CD14-positive monocyte (primary cell): Measurements from ENCODE around the gene C3orf52. TPM values are rescaled to one million over a fixed set of nuclear protein-coding genes. Genes with fewer than 3 reads are reported as not detected.

Experiments
- DNase-seq, 3 donors: peaks; one replicate each; pipeline ENCODE4 v3.0.0-alpha.2; 2011 to 2022
- H2AFZ ChIP-seq: 2 replicates; pipeline ENCODE4 v1.6.0; 2012; ENCODE audit warnings: mild to moderate bottlenecking, low read depth, low read length, inconsistent platforms; ENCODE audit not compliant: insufficient read depth, poor library complexity, severe bottlenecking
- H3K27ac ChIP-seq, 2 donors: 1 replicate in 1 of 2; 2 replicates in 1 of 2; pipeline ENCODE4 v1.5.1; 2012 to 2013; ENCODE audit warnings: low read length in 2 of 2, control low read depth in 1 of 2, inconsistent platforms in 1 of 2, low read depth in 1 of 2, mild to moderate bottlenecking in 1 of 2
- H3K27me3 ChIP-seq, 2 donors: one replicate each; pipeline versions ENCODE4 v1.6.0 to v1.6.1; 2011 to 2013; ENCODE audit warnings: low read length in 2 of 2; ENCODE audit not compliant: control insufficient read depth in 2 of 2, insufficient read depth in 2 of 2
- H3K36me3 ChIP-seq, 2 donors: replicated peaks in 1 of 2; 1 replicate in 1 of 2; 2 replicates in 1 of 2; pipeline versions ENCODE4 v1.5.1 to v1.6.1; 2012 to 2013; ENCODE audit warnings: low read length in 2 of 2, control low read depth in 1 of 2, inconsistent platforms in 1 of 2, mild to moderate bottlenecking in 1 of 2; ENCODE audit not compliant: insufficient read depth in 2 of 2, control insufficient read depth in 1 of 2
- H3K4me1 ChIP-seq, 2 donors: 1 replicate in 1 of 2; 2 replicates in 1 of 2; pipeline versions ENCODE4 v1.5.1 to v1.6.1; 2012 to 2013; ENCODE audit warnings: low read length in 2 of 2, control low read depth in 1 of 2, inconsistent platforms in 1 of 2, mild to moderate bottlenecking in 1 of 2, moderate library complexity in 1 of 2; ENCODE audit not compliant: insufficient read depth in 2 of 2, control insufficient read depth in 1 of 2
- H3K4me2 ChIP-seq: replicated peaks from 2 replicates; pipeline ENCODE3; 2012; ENCODE audit warnings: low read length, moderate library complexity, mild to moderate bottlenecking; ENCODE audit not compliant: poor library complexity, severe bottlenecking; ENCODE audit errors: extremely low read depth
- H3K4me3 ChIP-seq, 3 experiments: fragments of 200-600 bp in 1 of 3; sonication (generic) in 1 of 3; replicated peaks in 1 of 3; 1 replicate in 2 of 3; 2 replicates in 1 of 3; pipeline ENCODE4 v1.5.1; 2011 to 2013; ENCODE audit warnings: low read length in 3 of 3, mild to moderate bottlenecking in 3 of 3, control low read depth in 2 of 3, low read depth in 2 of 3, inconsistent platforms in 1 of 3, moderate library complexity in 1 of 3
- H3K79me2 ChIP-seq: 2 replicates; pipeline ENCODE4 v1.6.0; 2012; ENCODE audit warnings: mild to moderate bottlenecking, control low read depth, inconsistent platforms, low read length, moderate library complexity; ENCODE audit not compliant: insufficient read depth
- H3K9ac ChIP-seq: 2 replicates; pipeline ENCODE4 v1.6.0; 2017; ENCODE audit warnings: low read length, mild to moderate bottlenecking; ENCODE audit not compliant: insufficient read depth, poor library complexity, severe bottlenecking
- H3K9me3 ChIP-seq, 2 donors: replicated peaks in 1 of 2; 1 replicate in 1 of 2; 2 replicates in 1 of 2; pipeline versions ENCODE4 v1.5.1 to v1.6.1; 2012 to 2013; ENCODE audit warnings: low read length in 2 of 2, control low read depth in 1 of 2; ENCODE audit not compliant: control insufficient read depth in 1 of 2, insufficient read depth in 1 of 2
- H4K20me1 ChIP-seq: 2 replicates; pipeline ENCODE4 v1.6.0; 2012; ENCODE audit warnings: mild to moderate bottlenecking, low read length, control low read depth, moderate library complexity; ENCODE audit not compliant: insufficient read depth
- H3K27ac Mint-ChIP-seq, 7 donors: one replicate each; pipeline ENCODE4 v1.8.0; 2020; ENCODE audit warnings: mild to moderate bottlenecking in 7 of 7, mixed read lengths in 7 of 7, moderate library complexity in 6 of 7, inconsistent platforms in 2 of 7
- H3K27me3 Mint-ChIP-seq, 3 donors: one replicate each; pipeline ENCODE4 v1.8.0; 2021 to 2022; ENCODE audit warnings: low read depth in 3 of 3, mild to moderate bottlenecking in 3 of 3, mixed read lengths in 3 of 3, moderate library complexity in 3 of 3, inconsistent platforms in 1 of 3
- H3K36me3 Mint-ChIP-seq, 2 donors: one replicate each; pipeline ENCODE4 v1.8.0; 2020; ENCODE audit warnings: mixed read lengths in 2 of 2, inconsistent platforms in 1 of 2, mild to moderate bottlenecking in 1 of 2
- H3K4me1 Mint-ChIP-seq: one replicate; pipeline ENCODE4 v1.8.0; 2020; ENCODE audit warnings: mild to moderate bottlenecking, mixed read lengths
- H3K4me3 Mint-ChIP-seq, 2 donors: one replicate each; pipeline ENCODE4 v1.8.0; 2020; ENCODE audit warnings: mild to moderate bottlenecking in 2 of 2, mixed read lengths in 2 of 2, moderate library complexity in 1 of 2
- H3K9me3 Mint-ChIP-seq, 7 donors: one replicate each; pipeline ENCODE4 v1.8.0; 2020 to 2022; ENCODE audit warnings: mixed read lengths in 7 of 7, mild to moderate bottlenecking in 6 of 7, moderate library complexity in 6 of 7, inconsistent platforms in 2 of 7
- WGBS: methylation state at CpG from one replicate; pipeline ENCODE4 v1.1.5; 2013; ENCODE audit warnings: missing lambda C conversion rate; ENCODE audit not compliant: insufficient coverage; 5-methylcytosine and 5-hydroxymethylcytosine counted together
- intact Hi-C, 2 donors: fragments of 100-400 bp; cut with micrococcal nuclease; formaldehyde crosslinking; loops; one replicate each; pipeline versions ENCODE4 v1.15.0 to v1.15.1; 2023
- polyA plus RNA-seq, 3 donors: library from polyadenylated mRNA; depleted of rRNA in 1 of 3; unstranded in 2 of 3; stranded (reverse) in 1 of 3; fragments of 300-500 nt in 2 of 3; fragments of >200 nt in 1 of 3; fragmentation: Illumina TruSeq in 2 of 3; gene quantifications; 1 replicate in 2 of 3; 2 replicates in 1 of 3; pipeline ENCODE4 v1.2.3, GENCODE V29; 2012 to 2021
- TF ChIP-seq, protein P1 (sequence below): fragments of 200-600 bp; IDR thresholded peaks from one replicate; pipeline ENCODE4 v1.8.0; 2022; ENCODE audit warnings: antibody characterized with exemption, mild to moderate bottlenecking

C3orf52 gene
- polyA plus RNA-seq, 3 donors = not detected

DNA sequence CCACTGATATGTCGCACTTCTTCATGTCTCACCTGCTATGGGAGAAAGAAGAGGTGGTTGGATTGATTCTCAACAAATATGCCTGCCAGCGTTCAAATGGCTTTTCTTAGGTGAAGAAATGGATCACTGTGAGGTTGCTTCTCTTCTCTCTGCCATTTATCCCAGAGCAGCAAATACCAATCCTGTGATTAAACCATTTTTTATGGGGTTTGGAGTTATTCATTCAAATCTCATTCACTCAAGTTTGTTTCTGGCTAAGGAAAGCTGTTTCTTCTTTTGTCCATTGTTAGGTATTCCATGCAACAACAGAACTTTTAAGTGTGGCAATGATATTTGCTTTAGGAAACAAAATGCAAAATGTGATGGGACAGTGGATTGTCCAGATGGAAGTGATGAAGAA, 12.2 kb upstream of the C3orf52 start:
- Mint-ChIP-seq H3K9me3 (peaks cover 0 to 8% (median 4%) of the 10 kb centered on the region in 7 donors), H3K27ac (no peak overlapping the region), H3K27me3 (peaks cover 9 to 18% (median 10%) of the 10 kb centered on the region in 3 donors), H3K4me1 (no peaks in the 10 kb centered on the region), H3K36me3 (no peaks in the 10 kb centered on the region), H3K4me3 (no peak overlapping the region)
- Histone ChIP-seq H4K20me1 (no peaks in the 10 kb centered on the region), H3K36me3 (no peaks in the 10 kb centered on the region), H3K4me1 (no peaks in the 10 kb centered on the region), H3K4me3 (no peak overlapping the region), H2AFZ (no peak overlapping the region), H3K79me2 (no peaks in the 10 kb centered on the region), H3K4me2 (no peak overlapping the region), H3K9me3 (no peaks in the 10 kb centered on the region), H3K27ac (no peak overlapping the region), H3K27me3 (peaks cover 5 to 16% of the 10 kb centered on the region in 2 donors), H3K9ac (no peak overlapping the region)
- TF ChIP-seq, protein P1, sequence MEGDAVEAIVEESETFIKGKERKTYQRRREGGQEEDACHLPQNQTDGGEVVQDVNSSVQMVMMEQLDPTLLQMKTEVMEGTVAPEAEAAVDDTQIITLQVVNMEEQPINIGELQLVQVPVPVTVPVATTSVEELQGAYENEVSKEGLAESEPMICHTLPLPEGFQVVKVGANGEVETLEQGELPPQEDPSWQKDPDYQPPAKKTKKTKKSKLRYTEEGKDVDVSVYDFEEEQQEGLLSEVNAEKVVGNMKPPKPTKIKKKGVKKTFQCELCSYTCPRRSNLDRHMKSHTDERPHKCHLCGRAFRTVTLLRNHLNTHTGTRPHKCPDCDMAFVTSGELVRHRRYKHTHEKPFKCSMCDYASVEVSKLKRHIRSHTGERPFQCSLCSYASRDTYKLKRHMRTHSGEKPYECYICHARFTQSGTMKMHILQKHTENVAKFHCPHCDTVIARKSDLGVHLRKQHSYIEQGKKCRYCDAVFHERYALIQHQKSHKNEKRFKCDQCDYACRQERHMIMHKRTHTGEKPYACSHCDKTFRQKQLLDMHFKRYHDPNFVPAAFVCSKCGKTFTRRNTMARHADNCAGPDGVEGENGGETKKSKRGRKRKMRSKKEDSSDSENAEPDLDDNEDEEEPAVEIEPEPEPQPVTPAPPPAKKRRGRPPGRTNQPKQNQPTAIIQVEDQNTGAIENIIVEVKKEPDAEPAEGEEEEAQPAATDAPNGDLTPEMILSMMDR = no peak
- no CpG with 5 or more reads among the region's 2 CpGs for WGBS
- intact Hi-C loops = no loop called here
- no peak for DNase-seq

- Mint-ChIP-seq H3K27me3 (peaks cover 9 to 20% (median 10%) of the 10 kb centered on the region in 3 donors), H3K9me3 (peaks cover 0 to 8% (median 2%) of the 10 kb centered on the region in 7 donors), H3K4me1 (no peaks in the 10 kb centered on the region), H3K36me3 (no peaks in the 10 kb centered on the region), H3K4me3 (no peak overlapping the region), H3K27ac (no peak overlapping the region)
- intact Hi-C loops = no loop called here
- H3K27me3 ChIP-seq = peaks cover 8 to 25% of the 10 kb centered on the region in 2 donors
- H3K9ac ChIP-seq = no peak overlapping the region
- TF ChIP-seq, protein P1 = no peak
- no peak overlapping the region for H3K4me3 ChIP-seq
- no peaks in the 10 kb centered on the region for H3K9me3 ChIP-seq
- no peak overlapping the region for H3K4me2 ChIP-seq
- no peaks in the 10 kb centered on the region for H3K36me3 ChIP-seq
- DNase-seq = no peak
- H3K4me1 ChIP-seq = no peaks in the 10 kb centered on the region
- no peak overlapping the region for H3K27ac ChIP-seq
- no peak overlapping the region for H2AFZ ChIP-seq
- 89% methylated on average over 4 of the region's 6 CpGs for WGBS
- H4K20me1 ChIP-seq = no peaks in the 10 kb centered on the region
- H3K79me2 ChIP-seq = no peaks in the 10 kb centered on the region
Observed at GRCh38 chr3:112074616-112075497, 11.3 kb upstream of the C3orf52 start.
